Kidney (tissue), 14 donors: ENCODE data around the gene THAP9. TPM values are rescaled to one million over a fixed set of nuclear protein-coding genes. Genes with fewer than 3 reads are reported as not detected.

Experiments used
- DNase-seq, 5 donors: peaks; one replicate each; pipeline ENCODE4 v3.0.0-alpha.2; 2013 to 2020
- FAIRE-seq: peaks from 2 replicates; lab custom pipeline; 2012; peaks lifted over from hg19 to GRCh38; lab: Jason Lieb, UNC
- H3K27ac ChIP-seq, 2 donors: one replicate each; pipeline ENCODE4 v1.7.0; 2013; ENCODE audit warnings: low read depth in 2 of 2, low read length in 2 of 2, inconsistent platforms in 1 of 2
- H3K27me3 ChIP-seq: one replicate; pipeline ENCODE4 v1.7.1; 2013; ENCODE audit warnings: low read length, inconsistent platforms; ENCODE audit not compliant: control insufficient read depth, insufficient read depth
- H3K36me3 ChIP-seq, 3 donors: one replicate each; pipeline versions ENCODE4 v1.7.0 to v1.7.1; 2013; ENCODE audit warnings: low read length in 3 of 3, control low read depth in 1 of 3, inconsistent platforms in 1 of 3; ENCODE audit not compliant: insufficient read depth in 3 of 3, control insufficient read depth in 2 of 3
- H3K4me1 ChIP-seq, 3 donors: one replicate each; pipeline versions ENCODE4 v1.7.0 to v1.7.1; 2013; ENCODE audit warnings: low read length in 3 of 3, inconsistent platforms in 1 of 3, low read depth in 1 of 3; ENCODE audit not compliant: control insufficient read depth in 2 of 3, insufficient read depth in 2 of 3
- H3K4me3 ChIP-seq, 3 donors: one replicate each; pipeline versions ENCODE4 v1.7.0 to v1.8.1; 2013; ENCODE audit warnings: low read length in 3 of 3, control low read depth in 1 of 3, inconsistent platforms in 1 of 3
- H3K9ac ChIP-seq, 3 donors: one replicate each; pipeline versions ENCODE4 v1.7.0 to v1.7.1; 2013; ENCODE audit warnings: low read length in 3 of 3, control low read depth in 1 of 3, inconsistent platforms in 1 of 3
- H3K9me3 ChIP-seq, 3 donors: one replicate each; pipeline versions ENCODE4 v1.7.0 to v1.7.1; 2013; ENCODE audit warnings: low read length in 3 of 3, control low read depth in 1 of 3, inconsistent platforms in 1 of 3; ENCODE audit not compliant: control insufficient read depth in 2 of 3, insufficient read depth in 1 of 3
- intact Hi-C: fragments of 100-400 bp; cut with DNase I; formaldehyde crosslinking; loops from one replicate; pipeline ENCODE4 v1.11.1; 2022
- polyA plus RNA-seq: library from polyadenylated mRNA; stranded (reverse); fragments of 350-450 nt; fragmentation: Illumina TruSeq; extraction: RNeasy Lipid Tissue Mini Kit (QIAGEN cat#74804); gene quantifications from one replicate; pipeline ENCODE4 v1.2.3, GENCODE V29; 2014; ENCODE audit warnings: low read depth, low replicate concordance; ENCODE audit not compliant: insufficient read depth
- total RNA-seq: library from RNA; stranded (reverse); fragmentation: NEBNext Ultra II Directional; extraction: Animal tissue kit (Norgen Biotek cat#: 25700); gene quantifications from one replicate; pipeline ENCODE4 v1.2.1, GENCODE V29; 2021
- TF ChIP-seq, protein P1 (sequence below): IDR thresholded peaks from 3 replicates; pipeline ENCODE4 v1.5.1; 2012; ENCODE audit warnings: mild to moderate bottlenecking, moderate library complexity, borderline replicate concordance; ENCODE audit not compliant: insufficient read depth; ENCODE audit errors: extremely low read depth
- donor health status: control.
- donor health status: control.
- donor health status: control.
- donor health status: control.
- donor health status: control.
- donor health status: DM: yes; HTN: yes; CAD: no.
- donor health status: Normal renal cell carcinoma (clear cell type).

THAP9 gene
- total and polyA plus RNA-seq, 2 donors from 2014 or later: 2.6 to 5.6 TPM

- DNase-seq: no peak
- no peak for FAIRE-seq
- Histone ChIP-seq H3K4me3 (peak overlapping the region; percentile 69 to 94 (median 91)), H3K9me3 (no peaks in the 10 kb centered on the region), H3K4me1 (peaks cover 0 to 20% (median under 1%) of the 10 kb centered on the region in 3 donors), H3K9ac (peak overlapping the region; percentile 50 to 97 (median 86)), H3K36me3 (peaks cover 8 to 12% (median 11%) of the 10 kb centered on the region in 3 donors), H3K27ac (peak overlapping the region; percentile 91 to 97), H3K27me3 (no peaks in the 10 kb centered on the region)
- intact Hi-C loops: no loop called here
- TF ChIP-seq, protein P1, sequence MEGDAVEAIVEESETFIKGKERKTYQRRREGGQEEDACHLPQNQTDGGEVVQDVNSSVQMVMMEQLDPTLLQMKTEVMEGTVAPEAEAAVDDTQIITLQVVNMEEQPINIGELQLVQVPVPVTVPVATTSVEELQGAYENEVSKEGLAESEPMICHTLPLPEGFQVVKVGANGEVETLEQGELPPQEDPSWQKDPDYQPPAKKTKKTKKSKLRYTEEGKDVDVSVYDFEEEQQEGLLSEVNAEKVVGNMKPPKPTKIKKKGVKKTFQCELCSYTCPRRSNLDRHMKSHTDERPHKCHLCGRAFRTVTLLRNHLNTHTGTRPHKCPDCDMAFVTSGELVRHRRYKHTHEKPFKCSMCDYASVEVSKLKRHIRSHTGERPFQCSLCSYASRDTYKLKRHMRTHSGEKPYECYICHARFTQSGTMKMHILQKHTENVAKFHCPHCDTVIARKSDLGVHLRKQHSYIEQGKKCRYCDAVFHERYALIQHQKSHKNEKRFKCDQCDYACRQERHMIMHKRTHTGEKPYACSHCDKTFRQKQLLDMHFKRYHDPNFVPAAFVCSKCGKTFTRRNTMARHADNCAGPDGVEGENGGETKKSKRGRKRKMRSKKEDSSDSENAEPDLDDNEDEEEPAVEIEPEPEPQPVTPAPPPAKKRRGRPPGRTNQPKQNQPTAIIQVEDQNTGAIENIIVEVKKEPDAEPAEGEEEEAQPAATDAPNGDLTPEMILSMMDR: no peak
Observed at GRCh38 chr4:82890528-82890900, 10.0 kb upstream of the THAP9 start.

GRCh38 chr4:82890901-82891706, 9.4 kb upstream of the THAP9 start, which contains the start of gene SEC31A:
SEC31A (minus strand) TSS chr4:82891153; CDS start chr4:82881936, 9,217 bp downstream.
- FAIRE-seq (no peak), DNase-seq (peak; percentile 97 to 99 (median 98))
- no peaks in the 10 kb centered on the region for H3K9me3 ChIP-seq
- peak within 1 kb of the TSS; percentile 97 for H3K27ac ChIP-seq
- TF ChIP-seq, protein P1: no peak
- H3K9ac ChIP-seq: peak within 1 kb of the TSS; percentile 87 to 97 (median 88)
- peak within 1 kb of the TSS; percentile 82 to 94 (median 91) for H3K4me3 ChIP-seq
- peaks cover 8 to 12% (median 11%) of the 10 kb centered on the region in 3 donors for H3K36me3 ChIP-seq
- intact Hi-C loops: no loop called here
- no peaks in the 10 kb centered on the region for H3K27me3 ChIP-seq
- H3K4me1 ChIP-seq: peaks cover 0 to 15% (median 0%) of the 10 kb centered on the region in 3 donors

GRCh38 chr4:82891707-82892466, 8.6 kb upstream of the THAP9 start:
- Histone ChIP-seq H3K27me3 (no peaks in the 10 kb centered on the region), H3K27ac (peak overlapping the region; percentile 97), H3K36me3 (peaks cover 8 to 12% (median 11%) of the 10 kb centered on the region in 3 donors), H3K4me1 (peaks cover 0 to 9% (median 0%) of the 10 kb centered on the region in 3 donors), H3K9ac (peak overlapping the region; percentile 87 to 97 (median 88)), H3K4me3 (peak overlapping the region; percentile 82 to 94 (median 91)), H3K9me3 (no peaks in the 10 kb centered on the region)
- peak in 1 of 5 donors; percentile 3 for DNase-seq
- no peak for FAIRE-seq
- TF ChIP-seq, protein P1: no peak
- intact Hi-C loops: no loop called here
